Breast epithelium (tissue), 3 donors: ENCODE measurements around the gene INSC.

Experiments
- CTCF ChIP-seq, 3 donors: fragments of 450-650 bp; IDR thresholded peaks; one replicate each; pipeline ENCODE4 v1.5.1; 2016 to 2017; ENCODE audit warnings: antibody characterized with exemption in 3 of 3, mild to moderate bottlenecking in 3 of 3, moderate library complexity in 3 of 3
- POLR2A ChIP-seq: fragments of 450-650 bp; IDR thresholded peaks from one replicate; pipeline ENCODE4 v1.6.1; 2016; ENCODE audit warnings: antibody characterized with exemption, mild to moderate bottlenecking, moderate library complexity
- POLR2AphosphoS5 ChIP-seq, 3 donors: sonication (generic); formaldehyde crosslinking; IDR thresholded peaks; one replicate each; pipeline ENCODE4 v1.6.1; 2017; ENCODE audit warnings: antibody characterized with exemption in 3 of 3

DNA sequence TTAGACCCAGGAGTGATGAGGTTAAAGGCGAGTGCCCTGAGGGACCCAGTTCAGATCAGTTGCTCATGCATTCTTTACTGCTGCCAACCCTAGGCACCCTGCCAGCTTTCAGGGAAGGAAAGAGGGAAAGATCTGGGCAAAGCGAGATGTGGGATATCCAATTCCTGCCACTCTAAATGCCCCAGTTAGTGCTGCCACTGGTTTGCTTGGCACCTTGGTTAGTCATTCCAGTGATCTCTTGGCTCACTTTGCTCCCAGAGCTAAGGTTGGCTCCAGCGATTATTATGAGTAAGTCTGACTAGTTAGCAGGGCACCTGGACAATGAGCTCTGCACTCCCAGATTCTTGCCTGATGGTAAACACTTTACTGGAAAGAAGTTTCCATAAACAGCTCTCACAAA is 85.0 kb downstream of the INSC start:
- TF ChIP-seq CTCF (IDR thresholded peaks at IDR 0.05) (no peak), POLR2A (no peak), POLR2AphosphoS5 (IDR thresholded peaks at IDR 0.05) (no peak)
